HG02759 (cell line): ENCODE measurements around the gene SIGLEC10.
"Not testable (repeated sequence)": the region's sequence is repeated elsewhere in the genome, so short reads cannot be mapped to it uniquely, and the experiment has no call there.

ENCODE experiments used
- ATAC-seq: cut with Tn5 transposase; IDR thresholded peaks from one replicate; pipeline ENCODE4 v1.9.1; 2021; ENCODE audit warnings: mild to moderate bottlenecking, moderate library complexity; ENCODE audit not compliant: unreplicated experiment

Gene SIGLEC10, protein sequence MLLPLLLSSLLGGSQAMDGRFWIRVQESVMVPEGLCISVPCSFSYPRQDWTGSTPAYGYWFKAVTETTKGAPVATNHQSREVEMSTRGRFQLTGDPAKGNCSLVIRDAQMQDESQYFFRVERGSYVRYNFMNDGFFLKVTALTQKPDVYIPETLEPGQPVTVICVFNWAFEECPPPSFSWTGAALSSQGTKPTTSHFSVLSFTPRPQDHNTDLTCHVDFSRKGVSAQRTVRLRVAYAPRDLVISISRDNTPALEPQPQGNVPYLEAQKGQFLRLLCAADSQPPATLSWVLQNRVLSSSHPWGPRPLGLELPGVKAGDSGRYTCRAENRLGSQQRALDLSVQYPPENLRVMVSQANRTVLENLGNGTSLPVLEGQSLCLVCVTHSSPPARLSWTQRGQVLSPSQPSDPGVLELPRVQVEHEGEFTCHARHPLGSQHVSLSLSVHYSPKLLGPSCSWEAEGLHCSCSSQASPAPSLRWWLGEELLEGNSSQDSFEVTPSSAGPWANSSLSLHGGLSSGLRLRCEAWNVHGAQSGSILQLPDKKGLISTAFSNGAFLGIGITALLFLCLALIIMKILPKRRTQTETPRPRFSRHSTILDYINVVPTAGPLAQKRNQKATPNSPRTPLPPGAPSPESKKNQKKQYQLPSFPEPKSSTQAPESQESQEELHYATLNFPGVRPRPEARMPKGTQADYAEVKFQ

DNA sequence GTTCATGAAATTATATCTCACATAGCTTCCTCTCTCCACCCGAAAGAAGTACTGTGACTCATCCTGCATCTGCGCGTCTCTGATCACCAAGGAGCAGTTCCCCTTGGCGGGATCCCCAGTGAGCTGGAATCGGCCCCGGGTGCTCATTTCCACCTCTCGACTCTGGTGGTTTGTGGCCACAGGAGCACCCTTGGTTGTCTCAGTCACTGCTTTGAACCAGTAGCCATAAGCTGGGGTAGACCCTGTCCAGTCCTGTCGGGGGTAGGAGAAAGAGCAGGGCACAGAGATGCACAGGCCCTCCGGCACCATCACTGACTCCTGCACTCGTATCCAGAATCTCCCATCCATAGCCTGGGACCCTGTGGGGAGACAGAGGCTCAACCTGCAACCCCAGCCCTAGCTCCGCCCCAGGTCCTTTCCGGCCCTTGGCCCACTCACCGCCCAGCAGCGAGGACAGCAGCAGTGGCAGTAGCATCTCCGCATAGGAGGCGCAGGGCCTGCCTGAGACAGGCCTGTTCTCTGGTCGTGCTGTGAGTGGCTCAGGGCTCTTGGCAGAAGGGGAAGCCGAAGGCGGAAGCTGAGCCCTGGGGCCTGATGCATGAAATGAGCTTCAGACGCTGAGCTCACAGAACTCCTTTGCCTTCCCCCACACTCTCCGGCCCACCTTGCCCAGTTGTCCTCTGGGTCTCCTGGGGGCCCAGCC lies at the start of gene SIGLEC10:
TSS of gene SIGLEC10 (minus strand) at position 536 of the 703 bp plus-strand sequence. CDS start at position 475, 61 bp downstream.
- peak; percentile 71 for ATAC-seq

DNA sequence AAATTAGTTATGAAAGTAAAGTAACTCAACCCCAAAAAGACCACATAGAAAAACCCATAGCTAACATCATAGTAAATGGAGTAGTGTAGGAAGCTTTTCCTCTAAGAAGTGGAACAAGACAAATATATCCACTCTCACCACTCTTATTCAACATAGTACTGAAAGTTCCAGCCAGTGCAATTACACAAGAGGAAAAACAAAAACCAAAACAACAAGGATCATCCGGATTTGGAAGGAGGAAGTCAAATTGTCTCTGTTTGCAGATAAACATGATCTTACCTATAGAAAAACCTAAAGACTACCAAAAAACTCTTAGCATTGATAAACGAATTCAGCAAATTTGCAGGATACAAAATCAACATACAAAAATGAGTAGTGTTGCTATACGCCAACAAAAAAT lies 49.3 kb upstream of the SIGLEC10 start:
- no peak for ATAC-seq

DNA sequence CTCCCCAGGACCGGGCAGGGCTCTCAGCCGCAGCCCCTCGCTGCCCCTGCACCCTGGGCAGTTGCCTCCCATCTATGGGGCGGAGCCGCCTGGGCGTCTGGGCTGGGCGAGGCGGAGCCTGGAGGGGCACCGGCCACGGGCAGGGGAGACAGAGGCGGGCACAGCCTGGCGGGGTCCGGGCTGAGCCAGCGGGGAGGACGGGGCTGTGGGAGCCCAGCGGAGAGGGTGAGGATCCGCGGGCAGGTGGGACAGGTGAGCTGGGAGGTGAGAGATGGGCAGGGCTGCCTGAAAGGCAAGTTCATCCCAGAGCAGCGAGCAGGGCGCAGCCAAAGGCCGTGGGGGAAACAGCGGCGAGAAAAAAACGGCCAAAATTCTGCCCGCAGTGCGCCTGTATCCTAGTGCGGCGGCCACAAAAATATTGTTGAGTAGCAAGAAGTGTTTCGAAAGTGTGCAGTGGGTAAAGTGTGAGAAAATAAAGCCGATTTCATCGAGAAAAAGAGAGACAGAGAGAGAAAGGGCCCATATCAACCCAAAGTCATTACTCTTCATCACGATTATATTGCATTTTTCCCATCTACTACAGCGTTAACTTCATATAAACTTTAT lies 46.6 kb upstream of the SIGLEC10 start:
- ATAC-seq = not testable (repeated sequence)

DNA sequence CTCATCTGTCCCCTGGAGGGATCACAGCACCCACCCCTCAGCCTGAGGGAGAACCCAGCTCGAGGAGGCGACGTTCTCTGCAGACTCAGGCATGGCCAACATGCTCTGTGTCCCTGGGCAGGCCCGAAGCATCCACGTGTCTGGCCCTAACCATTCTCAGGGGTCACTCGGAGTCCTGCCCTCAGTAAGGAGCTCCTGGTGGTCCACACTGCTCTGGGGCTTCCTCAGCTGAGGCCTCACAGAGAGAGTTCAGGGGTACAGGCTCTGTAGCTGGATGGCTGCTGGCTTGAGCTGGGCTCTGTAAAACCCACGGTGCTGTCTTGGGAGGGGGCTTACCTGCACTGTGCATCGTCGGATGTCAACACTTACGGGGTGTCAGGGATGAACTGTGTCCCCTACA lies 45.2 kb upstream of the SIGLEC10 start:
- ATAC-seq = no peak

DNA sequence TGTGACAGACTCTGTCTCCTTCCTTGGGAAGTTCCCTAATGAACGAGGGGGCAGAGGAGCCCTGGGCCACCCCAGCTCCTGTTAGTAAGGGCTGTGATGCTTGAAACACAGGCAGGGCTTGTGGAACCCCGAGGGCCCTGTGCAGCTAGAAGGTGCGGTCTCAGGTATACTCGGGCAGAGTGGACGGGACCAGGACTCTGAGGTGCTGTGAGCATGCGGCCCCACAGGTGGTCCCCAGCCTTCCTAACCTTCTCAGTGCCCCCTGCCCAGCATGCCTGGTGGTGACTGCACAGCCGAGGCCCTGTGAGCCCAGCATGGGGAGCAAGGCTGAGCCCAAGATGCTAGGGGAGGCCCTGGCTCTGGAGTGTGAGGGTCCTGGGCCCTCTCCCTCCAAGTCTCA lies 44.8 kb upstream of the SIGLEC10 start:
- ATAC-seq = no peak

DNA sequence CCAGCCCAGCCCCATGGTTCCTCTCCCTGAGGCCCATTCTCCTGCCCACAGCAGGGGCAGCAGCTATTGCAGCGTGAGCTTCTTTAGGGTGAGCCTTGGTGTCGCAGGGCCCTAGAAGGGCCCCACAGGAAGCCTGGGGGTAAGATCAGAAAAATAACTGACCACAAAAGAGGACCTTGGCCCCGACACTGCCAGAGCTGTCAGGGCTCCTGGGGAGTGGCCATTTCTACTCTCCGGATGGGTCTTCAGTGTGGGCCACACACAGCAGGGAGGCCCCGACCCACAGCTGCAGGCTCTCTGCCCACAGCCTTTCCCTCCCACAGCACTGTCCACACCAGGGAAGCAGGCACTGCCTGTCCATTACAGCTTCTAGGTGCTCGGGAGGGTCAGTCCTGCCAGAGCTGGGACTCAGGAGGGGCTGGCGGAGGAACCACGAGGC lies 44.3 kb upstream of the SIGLEC10 start:
- ATAC-seq = no peak

DNA sequence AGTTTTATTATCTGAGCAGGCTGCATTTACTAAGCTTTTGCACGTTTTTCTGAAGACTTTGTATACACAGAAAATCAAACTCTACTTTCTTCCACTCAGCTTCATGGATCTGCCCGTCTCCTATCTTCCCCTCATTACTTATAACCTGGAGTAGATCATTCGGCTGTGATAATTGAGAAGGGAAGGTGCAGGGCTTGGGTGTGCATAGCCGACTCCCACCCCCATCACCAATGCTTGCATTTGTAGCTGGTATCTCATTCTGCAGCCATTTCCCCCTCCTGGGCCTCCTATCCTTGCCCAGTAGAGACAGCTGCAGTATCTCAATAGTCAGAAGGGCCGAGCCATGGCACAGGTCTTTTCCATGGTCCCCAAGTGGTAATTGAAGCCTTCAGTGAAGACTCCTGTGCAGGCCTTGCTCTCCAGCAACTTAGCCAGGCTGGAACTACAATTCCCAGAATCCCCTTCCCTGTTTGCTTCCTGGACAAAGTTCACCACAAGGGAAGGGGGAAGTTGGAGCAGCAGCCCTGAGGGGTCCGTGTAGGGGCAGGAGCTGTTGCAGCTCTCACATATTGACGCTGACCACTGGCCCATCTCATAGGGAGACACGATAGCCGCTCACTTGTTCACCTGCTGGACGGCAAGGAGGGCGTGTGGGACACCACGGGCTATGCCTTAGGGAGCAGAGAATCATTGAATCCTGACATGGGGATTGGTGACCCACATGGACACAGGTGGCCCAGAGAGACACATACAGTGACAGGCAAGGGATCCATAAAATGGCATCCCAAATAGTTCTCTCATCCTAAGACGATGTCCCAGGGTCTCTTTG lies 42.9 kb upstream of the SIGLEC10 start:
- no peak for ATAC-seq

DNA sequence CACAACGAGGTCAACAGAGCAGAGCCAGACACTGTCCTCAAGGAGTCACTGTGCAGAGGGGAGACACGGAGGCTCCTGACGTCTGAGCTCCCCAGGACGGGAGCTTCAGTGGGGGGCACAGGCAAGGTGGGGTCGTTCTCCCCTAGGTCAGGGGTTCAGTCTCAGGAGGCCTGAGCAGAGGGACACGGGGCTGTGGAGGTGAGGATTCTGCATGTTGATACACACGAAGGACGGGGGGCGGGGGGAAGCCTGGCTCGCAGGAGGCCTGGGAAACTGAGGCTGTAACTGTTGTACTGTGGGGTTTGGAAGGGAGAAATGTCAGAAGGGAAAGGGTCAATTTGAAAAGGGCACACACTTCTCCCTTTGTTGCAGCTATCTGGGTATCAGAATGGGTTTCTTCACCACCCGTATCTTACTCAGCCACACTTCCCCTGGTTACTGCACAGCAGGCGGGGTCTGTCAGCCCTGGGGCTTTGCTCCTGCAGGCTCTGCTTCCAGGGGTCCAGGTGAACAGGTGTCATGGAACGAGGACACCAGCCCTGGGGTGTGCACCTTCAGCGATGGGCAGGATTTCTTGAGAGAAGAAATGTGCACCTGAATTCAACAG lies 41.6 kb upstream of the SIGLEC10 start:
- ATAC-seq = no peak

DNA sequence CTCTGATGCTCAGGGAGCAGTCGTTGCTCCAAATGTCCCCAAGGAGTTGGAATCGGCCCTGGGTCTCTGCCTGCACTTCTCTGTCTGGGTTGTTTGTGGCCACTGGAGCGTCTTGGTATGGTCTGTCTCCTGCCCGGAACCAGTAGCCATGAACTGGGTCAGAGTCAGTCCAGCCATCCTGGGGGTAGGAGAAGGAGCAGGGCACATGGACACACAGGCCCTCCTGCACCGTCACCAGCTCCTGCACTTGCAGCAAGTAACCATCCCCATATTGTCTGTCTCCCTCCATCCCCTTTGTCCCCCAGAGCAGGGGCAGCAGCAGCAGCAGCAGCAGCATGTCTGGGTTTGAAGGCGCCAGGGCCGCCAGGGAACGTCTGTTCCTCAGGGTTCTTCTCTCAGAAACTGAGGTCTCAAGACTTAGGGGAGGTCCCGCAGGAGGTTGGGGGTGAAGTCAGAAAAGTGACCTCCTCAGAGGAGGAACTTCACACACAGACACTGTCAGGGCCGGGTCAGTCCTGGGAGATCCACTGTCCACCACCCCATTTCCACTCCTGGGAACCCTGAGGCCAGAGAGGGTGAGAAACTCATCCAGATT lies 40.7 kb upstream of the SIGLEC10 start, which contains the start of gene SIGLEC8:
TSS of gene SIGLEC8 (minus strand) at position 404 of the 595 bp plus-strand sequence. CDS start at position 337, 67 bp downstream.
- no peak for ATAC-seq

DNA sequence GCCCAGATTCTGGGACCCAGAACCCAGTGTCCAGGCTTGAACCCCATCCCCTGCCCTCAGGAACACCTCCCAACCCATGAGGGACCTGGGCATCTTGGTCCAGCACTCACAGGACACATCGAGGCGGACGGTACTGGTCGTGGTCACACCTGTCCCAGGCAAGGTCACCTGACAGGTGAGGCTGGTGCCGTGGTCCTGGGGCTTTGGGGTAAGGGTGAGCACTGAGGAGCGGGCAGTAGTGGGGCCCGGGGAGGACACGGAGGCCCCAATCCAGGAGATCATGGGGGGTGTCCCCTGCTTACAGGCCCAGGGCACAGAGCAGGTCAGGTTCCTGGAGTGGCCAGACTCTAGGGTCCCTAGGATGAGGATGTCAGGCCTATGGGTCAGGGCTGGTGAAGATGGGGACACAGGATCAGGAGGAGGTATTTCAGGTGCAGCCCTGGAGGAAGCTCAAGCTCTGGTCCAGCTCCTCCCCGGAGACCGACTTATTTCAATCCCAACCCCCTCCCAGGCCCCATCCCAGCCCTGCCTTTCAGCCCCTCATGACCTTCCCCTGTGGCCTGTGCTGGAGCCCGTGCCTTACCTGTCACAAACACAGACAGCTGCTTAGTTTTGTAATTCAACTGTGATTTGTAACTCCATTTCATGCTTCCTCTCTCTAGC lies 40.0 kb upstream of the SIGLEC10 start:
- ATAC-seq = no peak

DNA sequence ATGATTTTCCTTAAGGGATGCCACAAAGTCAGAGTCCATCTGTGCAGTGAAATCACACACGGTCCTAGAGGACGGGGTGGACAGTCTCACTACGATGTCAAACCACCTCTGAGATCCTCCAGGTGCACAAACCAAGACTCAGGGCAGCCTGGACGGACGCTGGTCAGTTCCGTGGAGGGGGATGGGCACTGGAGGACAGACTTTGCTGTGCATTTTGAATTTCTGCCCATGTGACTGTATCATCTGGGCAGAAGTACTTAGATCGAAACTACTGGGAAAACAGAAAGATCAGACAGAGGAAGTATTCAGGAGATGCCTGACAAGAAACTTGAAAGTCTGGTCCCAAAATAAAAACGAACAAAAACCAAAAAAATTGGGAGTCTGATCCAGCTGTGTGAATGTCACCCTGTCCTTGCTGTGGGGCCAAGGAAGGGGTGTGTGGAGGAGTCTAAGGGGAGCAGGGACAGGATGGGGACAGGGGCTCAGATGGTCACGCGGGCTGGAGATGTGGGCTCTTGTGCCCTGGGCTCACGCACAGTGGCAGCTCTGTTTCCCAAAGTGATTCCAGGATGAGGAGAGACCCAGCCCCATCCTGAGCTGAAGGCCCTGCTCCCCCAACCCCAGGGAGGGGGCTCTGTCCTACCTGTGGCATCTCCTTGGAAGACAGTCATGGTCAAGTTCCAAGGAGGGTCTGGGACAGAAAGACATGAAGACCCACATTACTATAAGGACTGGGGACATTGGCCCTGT lies 39.3 kb upstream of the SIGLEC10 start:
- no peak for ATAC-seq

DNA sequence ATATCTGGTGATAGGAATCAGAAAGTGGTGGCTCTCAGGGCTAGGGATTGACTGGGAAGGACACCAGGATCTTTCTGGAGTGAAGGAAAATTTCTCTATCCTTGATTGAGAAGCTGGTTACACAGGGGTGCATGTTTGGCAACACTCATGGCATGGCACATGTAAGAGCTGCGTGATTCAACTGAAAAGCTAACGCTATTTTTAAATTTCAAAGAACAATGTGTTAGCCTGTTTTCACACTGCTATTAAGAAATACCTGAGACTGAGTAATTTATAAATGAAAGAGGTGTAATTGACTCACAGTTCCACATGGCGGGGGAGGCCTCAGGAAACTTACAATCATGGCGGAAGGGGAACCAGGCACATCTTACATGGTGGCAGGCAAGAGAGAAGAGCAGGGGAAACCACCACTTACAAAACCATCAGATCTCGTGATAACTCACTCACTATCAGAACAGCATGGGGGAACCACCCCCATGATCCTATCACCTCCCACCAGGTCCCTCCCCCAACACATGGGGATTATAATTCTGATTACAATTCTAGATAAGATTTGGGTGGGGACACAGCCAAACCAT lies 33.4 kb upstream of the SIGLEC10 start:
- no peak for ATAC-seq

DNA sequence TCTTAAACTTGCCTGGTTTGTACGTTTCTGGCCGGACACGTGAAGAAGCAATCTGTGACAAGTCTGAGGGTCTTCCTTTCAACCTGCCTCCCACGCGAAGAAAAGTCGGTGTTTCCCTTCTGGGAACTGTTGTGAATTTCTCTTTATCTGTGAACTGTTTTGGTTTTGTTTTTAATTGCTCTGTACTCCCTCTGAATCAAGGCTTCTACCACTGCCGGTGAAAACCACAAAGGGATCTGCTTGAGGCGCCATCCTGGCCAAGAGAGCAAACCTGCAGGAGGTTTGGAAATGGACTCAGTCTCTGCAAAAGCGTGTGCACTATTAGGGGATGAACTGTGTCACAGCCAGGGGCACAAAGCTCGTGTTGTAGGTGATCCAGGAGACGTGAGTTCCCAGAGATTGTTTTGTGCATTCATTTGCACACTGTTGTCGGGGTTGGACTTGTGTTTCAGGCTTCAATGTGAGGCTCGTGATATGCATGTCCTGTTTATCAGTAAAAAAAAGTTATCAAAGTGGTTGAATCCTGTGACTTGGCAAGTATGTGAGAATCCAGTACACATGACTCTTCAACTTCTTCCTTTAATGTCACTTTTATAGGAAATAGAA lies 31.1 kb upstream of the SIGLEC10 start:
- ATAC-seq = no peak

DNA sequence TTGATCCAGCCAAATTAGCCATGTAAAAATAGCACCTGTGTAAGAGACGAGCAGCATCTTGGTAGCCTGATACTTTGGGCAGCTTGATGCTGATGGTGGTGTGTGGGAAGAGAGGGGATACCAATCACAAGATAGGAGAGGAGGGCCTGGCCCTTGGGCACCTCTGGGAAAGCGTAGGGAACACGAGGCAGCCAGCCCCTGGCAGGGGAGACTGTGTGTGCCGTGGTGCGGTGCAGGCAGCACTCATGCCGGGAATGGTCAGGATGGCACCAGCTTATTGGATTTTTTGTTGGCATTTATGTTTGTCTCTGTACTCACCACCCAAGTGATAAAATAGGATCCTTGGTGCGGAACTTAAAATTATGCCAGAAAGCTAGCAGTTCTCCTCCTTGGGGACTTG lies 30.6 kb upstream of the SIGLEC10 start:
- ATAC-seq = no peak

DNA sequence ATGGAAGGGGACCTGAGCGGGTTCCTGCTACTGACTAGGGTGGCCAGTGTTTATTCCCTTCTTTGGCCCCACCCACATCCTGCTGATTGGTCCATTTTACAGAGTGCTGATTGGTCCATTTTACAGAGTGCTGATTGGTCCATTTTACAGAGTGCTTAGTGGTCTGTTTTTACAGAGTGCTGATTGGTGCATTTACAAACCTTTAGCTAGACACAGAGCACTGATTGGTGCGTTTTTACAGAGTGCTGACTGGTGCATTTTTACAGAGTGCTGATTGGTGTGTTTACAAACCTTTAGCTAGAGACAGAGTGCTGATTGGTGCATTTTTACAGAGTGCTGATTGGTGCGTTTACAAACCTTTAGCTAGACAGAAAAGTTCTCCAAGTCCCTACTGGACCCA lies 30.1 kb upstream of the SIGLEC10 start:
- ATAC-seq = not testable (repeated sequence)

DNA sequence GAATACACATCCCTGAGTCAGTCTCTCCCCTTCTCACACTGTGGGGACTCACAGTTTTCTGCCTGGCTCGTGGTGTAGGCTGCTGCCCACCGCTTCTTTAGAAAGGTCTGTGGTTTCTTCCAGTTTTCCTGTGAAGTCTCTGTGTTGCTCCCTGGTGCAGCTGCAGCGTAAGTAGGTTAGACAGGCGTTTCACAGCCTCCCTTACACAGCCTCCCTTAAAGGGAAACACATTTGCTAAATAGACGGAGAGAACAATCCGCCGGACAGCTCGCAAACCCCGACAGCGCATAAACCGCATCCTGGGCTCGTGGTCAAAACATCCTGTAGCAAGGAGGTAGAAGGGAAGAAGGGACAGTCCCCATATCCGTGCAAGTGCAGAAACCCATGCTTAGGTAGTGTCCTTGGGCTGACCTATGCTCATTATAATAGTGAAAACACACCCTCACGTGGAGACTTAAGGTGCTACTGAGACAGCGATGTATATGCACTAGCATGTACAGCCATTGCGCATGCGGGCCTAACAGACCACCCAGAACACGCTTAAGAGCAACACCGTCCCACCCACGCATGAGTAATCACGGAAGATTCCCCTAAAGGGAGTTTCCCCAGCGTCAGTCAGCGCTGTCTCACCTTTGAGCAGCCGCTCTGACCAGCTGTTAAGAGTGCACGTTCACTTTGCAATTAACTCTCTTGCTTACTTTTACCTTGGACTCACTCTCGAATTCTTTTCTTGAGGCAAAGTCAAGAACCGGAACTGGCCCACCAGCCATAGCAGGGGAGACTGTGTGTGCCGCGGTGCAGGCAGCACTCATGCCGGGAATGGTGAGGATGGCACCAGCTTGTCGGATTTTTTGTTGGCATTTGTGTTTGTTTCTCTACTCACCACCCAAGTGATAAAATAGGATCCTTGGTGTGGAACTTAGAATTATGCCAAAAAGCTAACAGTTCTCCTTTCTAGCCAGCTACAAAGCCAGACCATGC lies 24.3 kb upstream of the SIGLEC10 start:
- ATAC-seq = peak; percentile 88
